Measurements from ENCODE around the gene KMT5B. TPM values are rescaled to one million over a fixed set of nuclear protein-coding genes. Genes with fewer than 3 reads are reported as not detected.
A peak's percentile ranks its signal among the peaks of the same experiment; 100 is the strongest.

The KMT5B gene
- total and polyA plus RNA-seq, 2 of the 13 experiments (the other 11 are each of a cell fraction or from before 2014, with no cell fraction given) = 17.6 to 23.7 TPM

DNA sequence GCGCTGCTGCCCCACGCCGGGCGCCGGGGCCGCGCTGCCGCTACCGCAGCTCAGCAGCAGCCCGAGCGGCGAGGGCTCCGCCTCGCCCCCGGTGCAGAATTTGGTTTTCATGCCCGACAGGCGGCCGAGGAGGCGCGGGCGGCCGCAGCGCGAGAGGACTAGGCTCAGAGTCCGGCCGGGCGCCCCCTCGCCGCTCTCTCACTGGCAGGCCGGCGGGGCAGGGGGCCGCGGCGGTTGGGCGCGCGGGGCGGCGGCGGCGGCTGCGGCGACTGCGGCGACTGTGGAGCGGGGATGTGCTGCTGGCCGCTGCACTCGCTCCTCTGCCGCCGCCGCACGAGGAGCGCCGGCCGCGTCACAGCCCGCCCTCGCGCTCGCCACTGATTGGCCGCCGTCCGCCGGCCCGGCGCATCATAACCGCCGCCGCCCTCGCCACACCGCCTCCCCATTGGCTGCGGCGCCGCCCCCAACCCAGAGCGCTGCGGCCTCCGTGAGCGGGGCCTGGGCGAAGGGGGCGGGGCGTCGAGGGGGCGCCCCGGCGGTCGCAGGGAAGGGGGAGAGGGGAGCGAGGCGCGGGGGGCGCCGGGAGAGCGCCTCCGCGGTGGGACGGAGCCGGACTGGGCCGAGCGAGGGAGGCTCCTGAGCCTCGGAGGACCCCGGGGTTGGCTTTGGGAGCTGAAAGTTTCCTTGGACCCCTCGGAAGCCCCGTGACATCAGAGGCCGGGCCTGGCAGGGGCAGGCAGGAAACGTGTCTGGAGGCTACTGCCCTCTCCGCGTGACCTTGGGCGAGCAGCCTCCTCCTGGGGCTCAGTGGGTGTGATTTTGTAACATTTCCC, 91.8 kb downstream of the KMT5B start, which contains the start of gene CHKA:
TSS of gene CHKA (minus strand) at position 322 of the 833 bp plus-strand sequence. CDS start at position 111, 211 bp downstream.
- ATAC-seq (peak; percentile 78), DNase-seq (ENCODE audit: low spot score) (peak; percentile 84), FAIRE-seq (no peak)
- H3K4me1 ChIP-seq (ENCODE audit: insufficient read depth, low read length) = peaks cover 68% of the 10 kb centered on the region
- no peak within 1 kb of the TSS for H2AFZ ChIP-seq (ENCODE audit: low read length)
- peaks cover 3 to 16% of the 10 kb centered on the region in 2 experiments; a peak in 4 of 5 replicates for H3K36me3 ChIP-seq (replicated peaks in 1 of 2; ENCODE audit: control insufficient read depth in 1 of 2, insufficient read depth in 2 of 2, low read length in 2 of 2)
- CTCF ChIA-PET (ENCODE audit: low intra/inter-chr PET ratio, low total read pairs) = no interaction called here
- H3K79me2 ChIP-seq (ENCODE audit: insufficient read depth, low read length) = peaks cover 58% of the 10 kb centered on the region
- peak within 1 kb of the TSS; percentile 78 to 93 (median 91) for H3K4me3 ChIP-seq (replicated peaks in 1 of 3; ENCODE audit: insufficient read depth in 1 of 3, low read depth in 2 of 3, low read length in 3 of 3)
- no peaks in the 10 kb centered on the region; a peak in 1 of 5 replicates for H3K27me3 ChIP-seq (ENCODE audit: control insufficient read depth in 1 of 2, insufficient read depth in 2 of 2, low read length in 2 of 2)
- peak within 1 kb of the TSS; percentile 91 for H3K9ac ChIP-seq (ENCODE audit: insufficient read depth, low read depth, low read length)
- POLR2A ChIA-PET = interaction anchor here (1.0 to 7.3 kb wide), 6 partner anchors 15 to 88 kb away, joined by 3 to 98 read pairs (median 8); no protein-coding TSS in a partner anchor
- peak within 1 kb of the TSS; percentile 98 for H3K27ac ChIP-seq (ENCODE audit: extremely low read length, insufficient read depth, low read length)
- peaks cover 42% of the 10 kb centered on the region for H4K20me1 ChIP-seq (ENCODE audit: insufficient read depth, low read length)
- in situ Hi-C loops (cut with HindIII; ENCODE audit: extremely low pct_ligation_motif_present, low pct_unique_long_range_greater_than_20kb) = no loop called here
- BruUV-seq (replicated peaks) = no TSS peak
- intact Hi-C loops (cut with micrococcal nuclease; ENCODE audit: unreplicated experiment) = loop anchor here (1.0 kb wide), 2 partner anchors 22 to 24 kb away; no protein-coding TSS in a partner anchor
- H3K9me3 ChIP-seq (ENCODE audit: low read length) = no peaks in the 10 kb centered on the region
- 0% methylated on average over 5 of the region's 107 CpGs for WGBS (ENCODE audit: low lambda C conversion rate)
- peak within 1 kb of the TSS; percentile 95 for H3K4me2 ChIP-seq (ENCODE audit: low read depth, low read length)
- TF ChIP-seq TCF12 (IDR thresholded peaks at IDR 0.05) (no peak), TCF12 (CRISPR knock-in tag; IDR thresholded peaks at IDR 0.05) (no peak), ELF3 (CRISPR knock-in tag; IDR thresholded peaks at IDR 0.05) (peak; percentile 38; the same call in 1 of the 2 replicates), NFKB2 (CRISPR knock-in tag; IDR thresholded peaks at IDR 0.05; ENCODE audit: borderline replicate concordance) (peak; percentile 39; the same call in 1 of the 2 replicates), ZNF776 (CRISPR knock-in tag; IDR thresholded peaks at IDR 0.05) (peak; percentile 43; the same call in 1 of the 2 replicates), ZNF451 (CRISPR knock-in tag; IDR thresholded peaks at IDR 0.05) (peak; percentile 47; the same call in 1 of the 2 replicates), KAT7 (CRISPR knock-in tag; IDR thresholded peaks at IDR 0.05; ENCODE audit: borderline replicate concordance) (peak; percentile 32; the same call in 1 of the 2 replicates), POLR2AphosphoS5 (IDR thresholded peaks at IDR 0.05; ENCODE audit: low read depth, low read length) (peak; percentile 70), ZNF614 (CRISPR knock-in tag; IDR thresholded peaks at IDR 0.05; ENCODE audit: borderline replicate concordance) (0 out of 2 replicates have a peak, but pooled peaks have one; percentile 22), ZNF235 (CRISPR knock-in tag; IDR thresholded peaks at IDR 0.05; ENCODE audit: borderline replicate concordance) (peak; percentile 30; the same call in 1 of the 2 replicates), ZNF746 (CRISPR knock-in tag; IDR thresholded peaks at IDR 0.05) (0 out of 2 replicates have a peak, but pooled peaks have one; percentile 39), ZNF431 (CRISPR knock-in tag; IDR thresholded peaks at IDR 0.05; ENCODE audit: borderline replicate concordance, low read depth) (peak; percentile 16; the same call in 1 of the 2 replicates), ZFP90 (CRISPR knock-in tag; IDR thresholded peaks at IDR 0.05; ENCODE audit: borderline replicate concordance) (no peak), ZNF777 (CRISPR knock-in tag; IDR thresholded peaks at IDR 0.05) (peak; percentile 55; the same call in 1 of the 2 replicates)
- TF ChIP-seq, protein P1, sequence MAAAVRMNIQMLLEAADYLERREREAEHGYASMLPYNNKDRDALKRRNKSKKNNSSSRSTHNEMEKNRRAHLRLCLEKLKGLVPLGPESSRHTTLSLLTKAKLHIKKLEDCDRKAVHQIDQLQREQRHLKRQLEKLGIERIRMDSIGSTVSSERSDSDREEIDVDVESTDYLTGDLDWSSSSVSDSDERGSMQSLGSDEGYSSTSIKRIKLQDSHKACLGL (CRISPR knock-in tag; IDR thresholded peaks at IDR 0.05) = peak; percentile 69; the same call in 1 of the 2 replicates
- TF ChIP-seq, protein P2, sequence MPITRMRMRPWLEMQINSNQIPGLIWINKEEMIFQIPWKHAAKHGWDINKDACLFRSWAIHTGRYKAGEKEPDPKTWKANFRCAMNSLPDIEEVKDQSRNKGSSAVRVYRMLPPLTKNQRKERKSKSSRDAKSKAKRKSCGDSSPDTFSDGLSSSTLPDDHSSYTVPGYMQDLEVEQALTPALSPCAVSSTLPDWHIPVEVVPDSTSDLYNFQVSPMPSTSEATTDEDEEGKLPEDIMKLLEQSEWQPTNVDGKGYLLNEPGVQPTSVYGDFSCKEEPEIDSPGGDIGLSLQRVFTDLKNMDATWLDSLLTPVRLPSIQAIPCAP (CRISPR knock-in tag; IDR thresholded peaks at IDR 0.05; ENCODE audit: low read depth) = no peak
- TF ChIP-seq, protein P3, sequence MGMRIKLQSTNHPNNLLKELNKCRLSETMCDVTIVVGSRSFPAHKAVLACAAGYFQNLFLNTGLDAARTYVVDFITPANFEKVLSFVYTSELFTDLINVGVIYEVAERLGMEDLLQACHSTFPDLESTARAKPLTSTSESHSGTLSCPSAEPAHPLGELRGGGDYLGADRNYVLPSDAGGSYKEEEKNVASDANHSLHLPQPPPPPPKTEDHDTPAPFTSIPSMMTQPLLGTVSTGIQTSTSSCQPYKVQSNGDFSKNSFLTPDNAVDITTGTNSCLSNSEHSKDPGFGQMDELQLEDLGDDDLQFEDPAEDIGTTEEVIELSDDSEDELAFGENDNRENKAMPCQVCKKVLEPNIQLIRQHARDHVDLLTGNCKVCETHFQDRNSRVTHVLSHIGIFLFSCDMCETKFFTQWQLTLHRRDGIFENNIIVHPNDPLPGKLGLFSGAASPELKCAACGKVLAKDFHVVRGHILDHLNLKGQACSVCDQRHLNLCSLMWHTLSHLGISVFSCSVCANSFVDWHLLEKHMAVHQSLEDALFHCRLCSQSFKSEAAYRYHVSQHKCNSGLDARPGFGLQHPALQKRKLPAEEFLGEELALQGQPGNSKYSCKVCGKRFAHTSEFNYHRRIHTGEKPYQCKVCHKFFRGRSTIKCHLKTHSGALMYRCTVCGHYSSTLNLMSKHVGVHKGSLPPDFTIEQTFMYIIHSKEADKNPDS (CRISPR knock-in tag; IDR thresholded peaks at IDR 0.05) = 0 out of 2 replicates have a peak, but pooled peaks have one; percentile 5

Data from HepG2 (cell line).